Measurements from ENCODE around the gene SLC22A24.

SLC22A24 gene

GRCh38 chr11:63144121-63144520 is at the start of gene SLC22A24:
Gene SLC22A24, minus strand, starts transcription at chr11:63144221. Its CDS starts 442 bp downstream, at chr11:63143779.
- TF ChIP-seq CTCF (IDR thresholded peaks at IDR 0.05; ENCODE audit: low read length) (no peak), EZH2 (IDR thresholded peaks at IDR 0.05; ENCODE audit: borderline replicate concordance, low read length) (no peak)
- H3K27ac ChIP-seq (ENCODE audit: low read depth, low read length, poor library complexity, severe bottlenecking) = no peak within 1 kb of the TSS
- no peaks in the 10 kb centered on the region for H3K9me2 ChIP-seq (ENCODE audit: low read depth, low read length)
- H3K79me2 ChIP-seq (ENCODE audit: insufficient read depth, low read length) = no peaks in the 10 kb centered on the region
- no peak within 1 kb of the TSS for H2AFZ ChIP-seq (ENCODE audit: low read length)
- H3K4me2 ChIP-seq (ENCODE audit: low read length) = no peak within 1 kb of the TSS
- no peaks in the 10 kb centered on the region for H3K36me3 ChIP-seq (ENCODE audit: insufficient read depth, low read length)
- H3K9me3 ChIP-seq (ENCODE audit: low read length) = no peaks in the 10 kb centered on the region
- no peaks in the 10 kb centered on the region for H3K4me1 ChIP-seq (ENCODE audit: insufficient read depth, low read length, severe bottlenecking)
- H3K9ac ChIP-seq (ENCODE audit: low read length) = no peak within 1 kb of the TSS
- no peaks in the 10 kb centered on the region for H3K27me3 ChIP-seq (ENCODE audit: insufficient read depth, low read length)
- H4K20me1 ChIP-seq (ENCODE audit: insufficient read depth, low read length) = no peaks in the 10 kb centered on the region
- H3K4me3 ChIP-seq (ENCODE audit: low read depth, low read length, poor library complexity, severe bottlenecking) = no peak within 1 kb of the TSS
- no peaks in the 10 kb centered on the region for H3F3A ChIP-seq (ENCODE audit: insufficient read depth, low read length)

- Histone ChIP-seq H3K9me2 (ENCODE audit: low read depth, low read length) (no peaks in the 10 kb centered on the region), H3K9ac (ENCODE audit: low read length) (no peak overlapping the region), H3K4me3 (ENCODE audit: low read depth, low read length, poor library complexity, severe bottlenecking) (no peak overlapping the region), H3K4me2 (ENCODE audit: low read length) (no peak overlapping the region), H3K9me3 (ENCODE audit: low read length) (no peaks in the 10 kb centered on the region), H3K36me3 (ENCODE audit: insufficient read depth, low read length) (no peaks in the 10 kb centered on the region), H2AFZ (ENCODE audit: low read length) (no peak overlapping the region), H3K4me1 (ENCODE audit: insufficient read depth, low read length, severe bottlenecking) (no peaks in the 10 kb centered on the region), H3F3A (ENCODE audit: insufficient read depth, low read length) (no peaks in the 10 kb centered on the region), H4K20me1 (ENCODE audit: insufficient read depth, low read length) (no peaks in the 10 kb centered on the region), H3K27ac (ENCODE audit: low read depth, low read length, poor library complexity, severe bottlenecking) (no peak overlapping the region), H3K79me2 (ENCODE audit: insufficient read depth, low read length) (no peaks in the 10 kb centered on the region), H3K27me3 (ENCODE audit: insufficient read depth, low read length) (no peaks in the 10 kb centered on the region)
- TF ChIP-seq CTCF (IDR thresholded peaks at IDR 0.05; ENCODE audit: low read length) = no peak
- no peak for TF ChIP-seq EZH2 (IDR thresholded peaks at IDR 0.05; ENCODE audit: borderline replicate concordance, low read length)
Observed at GRCh38 chr11:63180536-63180935, 36.5 kb upstream of the SLC22A24 start.

- Histone ChIP-seq H3K9me2 (ENCODE audit: low read depth, low read length) (no peaks in the 10 kb centered on the region), H3K27me3 (ENCODE audit: insufficient read depth, low read length) (no peaks in the 10 kb centered on the region), H3K9ac (ENCODE audit: low read length) (no peak overlapping the region), H3K36me3 (ENCODE audit: insufficient read depth, low read length) (no peaks in the 10 kb centered on the region), H3K4me1 (ENCODE audit: insufficient read depth, low read length, severe bottlenecking) (no peaks in the 10 kb centered on the region), H2AFZ (ENCODE audit: low read length) (no peak overlapping the region), H3K27ac (ENCODE audit: low read depth, low read length, poor library complexity, severe bottlenecking) (no peak overlapping the region), H3K4me2 (ENCODE audit: low read length) (no peak overlapping the region), H3K79me2 (ENCODE audit: insufficient read depth, low read length) (no peaks in the 10 kb centered on the region), H3K9me3 (ENCODE audit: low read length) (no peaks in the 10 kb centered on the region), H3K4me3 (ENCODE audit: low read depth, low read length, poor library complexity, severe bottlenecking) (no peak overlapping the region), H4K20me1 (ENCODE audit: insufficient read depth, low read length) (no peaks in the 10 kb centered on the region), H3F3A (ENCODE audit: insufficient read depth, low read length) (no peaks in the 10 kb centered on the region)
- TF ChIP-seq CTCF (IDR thresholded peaks at IDR 0.05; ENCODE audit: low read length) = no peak
- no peak for TF ChIP-seq EZH2 (IDR thresholded peaks at IDR 0.05; ENCODE audit: borderline replicate concordance, low read length)
Observed at GRCh38 chr11:63179432-63180041, 35.5 kb upstream of the SLC22A24 start.

All from OCI-LY1 (cell line).